Stimulated activated CD4-positive, alpha-beta T cell treated with anti-CD3 and anti-CD28 coated beads, TNF-alpha, amount 100 ng/mL, for 24 hours (primary cell): Measurements from ENCODE around the gene ACOD1.
"Not testable (repeated sequence)": the region's sequence is repeated elsewhere in the genome, so short reads cannot be mapped to it uniquely, and the experiment has no call there.

Source experiments
- DNase-seq, 3 experiments: peaks; one replicate each; pipeline ENCODE4 v3.0.0-alpha.2; 2020; ENCODE audit warnings: low read depth in 3 of 3

Gene ACOD1

GRCh38 chr13:76953968-76954367, 5.7 kb downstream of the ACOD1 start:
- DNase-seq, result no peak

GRCh38 chr13:76954538-76954937, 6.2 kb downstream of the ACOD1 start:
- no peak for DNase-seq

GRCh38 chr13:76955193-76955592, 6.9 kb downstream of the ACOD1 start:
- DNase-seq, result no peak

- no peak for DNase-seq
Measured at GRCh38 chr13:76955661-76956060, 7.3 kb downstream of the ACOD1 start.

DNA sequence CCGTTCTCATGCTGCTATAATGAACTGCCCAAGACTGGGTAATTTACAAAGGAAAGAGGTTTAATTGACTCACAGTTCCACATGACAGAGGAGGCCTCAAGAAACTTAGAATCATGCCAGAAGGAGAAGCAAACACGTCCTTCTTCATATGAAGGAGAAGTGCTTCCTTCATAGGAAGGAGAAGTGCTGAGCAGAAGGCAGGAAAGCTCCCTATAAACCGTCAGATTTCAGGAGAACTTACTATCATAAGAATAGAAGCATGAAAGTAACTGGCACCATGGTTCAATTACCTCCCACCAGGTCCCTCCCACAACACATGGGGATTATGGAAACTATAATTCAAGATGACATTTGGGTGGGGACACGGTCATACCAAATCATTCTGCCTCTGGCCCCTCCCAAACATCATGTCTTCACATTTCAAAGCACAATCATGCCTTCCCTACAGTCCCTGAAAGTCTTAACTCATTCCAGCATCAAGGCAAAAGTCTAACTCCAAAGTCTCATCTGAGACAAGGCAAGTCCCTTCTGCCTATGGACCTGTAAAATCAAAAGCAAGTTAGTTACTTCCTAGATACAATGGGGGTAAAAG, 10.6 kb downstream of the ACOD1 start:
- DNase-seq, result no peak

- DNase-seq, result not testable (repeated sequence)
Measured at GRCh38 chr13:76959734-76960133, 11.4 kb downstream of the ACOD1 start.

- DNase-seq, result no peak
Measured at GRCh38 chr13:76965759-76966421, 17.6 kb downstream of the ACOD1 start.

- no peak for DNase-seq
Measured at GRCh38 chr13:76967031-76967430, 18.7 kb downstream of the ACOD1 start.

DNA sequence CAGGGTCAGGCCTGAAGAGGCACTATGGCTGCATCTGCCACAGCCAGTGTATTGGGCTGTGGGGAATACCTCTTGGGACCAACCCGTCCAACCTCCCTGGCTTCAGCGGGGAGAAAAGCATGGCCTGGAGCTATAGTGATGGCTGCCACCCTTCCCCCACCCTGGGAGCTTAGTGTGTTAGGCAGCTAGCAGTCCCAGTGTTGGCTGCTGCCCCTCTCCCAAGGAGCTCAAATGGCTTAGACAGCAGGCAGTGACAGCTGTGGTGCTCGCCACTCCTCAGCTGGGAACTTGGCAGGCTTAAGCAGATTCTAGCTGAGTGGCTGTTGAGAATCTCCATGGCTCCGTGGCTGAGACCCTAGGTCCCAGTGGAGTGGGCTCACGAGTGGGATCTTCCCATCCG, 19.7 kb downstream of the ACOD1 start:
- DNase-seq, result no peak

- DNase-seq, result no peak
Measured at GRCh38 chr13:76969488-76970365, 21.4 kb downstream of the ACOD1 start.

- no peak for DNase-seq
Measured at GRCh38 chr13:76971215-76971614, 22.9 kb downstream of the ACOD1 start.

DNA sequence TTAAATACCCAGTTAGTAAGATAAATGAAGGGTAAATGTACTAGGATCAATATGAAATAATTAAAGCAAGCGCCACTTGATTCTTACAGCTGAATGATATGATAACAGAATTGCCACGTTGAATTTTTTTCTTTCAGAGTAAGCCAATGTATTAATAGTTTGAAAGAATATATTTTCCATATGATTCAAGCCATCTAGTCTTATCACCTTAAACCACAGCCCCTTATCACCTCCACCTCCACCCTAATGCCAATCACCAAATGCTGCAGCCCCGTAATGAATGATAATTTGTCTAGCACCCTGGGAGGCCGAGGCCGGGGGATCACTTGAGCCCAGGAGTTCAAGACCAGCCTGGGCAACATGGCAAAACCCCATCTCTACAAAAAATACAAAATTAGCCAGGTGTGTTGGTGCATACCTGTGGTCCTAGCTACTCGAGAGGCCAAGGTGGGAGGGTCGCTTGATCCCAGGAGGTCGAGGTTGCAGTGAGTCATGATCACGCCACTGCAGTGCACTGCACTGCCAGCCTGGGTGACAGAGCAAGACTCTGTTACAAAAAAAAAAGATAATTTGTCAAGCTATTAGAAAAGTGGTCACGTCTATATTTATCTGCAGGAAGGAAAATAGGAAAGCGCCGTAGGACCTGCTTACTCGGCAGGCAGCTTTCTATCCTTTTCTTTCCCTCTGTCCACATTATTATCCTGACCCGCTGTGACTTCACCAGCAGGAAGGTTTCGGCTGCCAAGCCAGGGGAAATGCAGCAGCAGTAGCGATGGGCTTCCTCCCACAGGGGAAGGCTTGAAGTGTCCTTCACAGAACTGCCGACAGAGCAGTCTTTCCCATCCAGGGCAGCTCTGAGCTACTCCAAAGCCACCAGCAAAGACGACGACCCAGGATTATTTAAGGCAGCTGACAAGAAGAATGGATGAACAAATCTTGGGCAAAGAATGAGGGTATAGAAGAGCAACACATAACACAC, 23.8 kb downstream of the ACOD1 start:
- DNase-seq, result no peak

DNA sequence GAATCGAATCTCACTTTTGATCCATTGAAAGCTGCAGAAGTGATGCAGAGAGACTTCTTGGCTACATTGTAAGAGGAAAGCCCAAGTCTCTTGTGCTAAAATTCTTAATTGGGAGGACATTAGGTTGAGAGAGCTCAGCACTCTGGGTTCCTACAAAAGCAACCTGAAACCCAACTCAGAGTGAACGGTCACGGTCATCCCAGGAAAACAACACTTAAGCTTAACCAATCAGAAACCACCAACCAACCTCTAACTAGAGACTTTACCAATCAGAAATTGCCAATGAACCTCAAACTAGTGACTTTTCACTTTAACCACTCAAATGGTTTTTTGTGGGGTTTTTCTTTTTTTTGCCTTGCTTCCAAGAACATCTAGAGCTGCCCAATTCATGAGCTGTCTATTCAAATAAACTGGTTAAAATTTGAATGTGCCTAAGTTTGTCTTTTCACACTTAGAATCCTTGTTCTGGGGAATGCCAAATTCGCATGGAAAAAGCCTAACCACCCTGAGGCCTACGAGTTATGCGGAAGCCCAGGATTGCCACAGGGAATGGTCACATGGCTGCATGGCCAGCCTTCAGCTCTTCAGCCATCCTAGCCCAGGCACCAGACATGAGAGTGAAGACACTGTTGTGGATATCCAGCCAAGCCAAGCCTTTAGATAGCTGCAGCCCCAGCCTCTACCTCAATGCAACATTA, 25.8 kb downstream of the ACOD1 start:
- no peak for DNase-seq

DNA sequence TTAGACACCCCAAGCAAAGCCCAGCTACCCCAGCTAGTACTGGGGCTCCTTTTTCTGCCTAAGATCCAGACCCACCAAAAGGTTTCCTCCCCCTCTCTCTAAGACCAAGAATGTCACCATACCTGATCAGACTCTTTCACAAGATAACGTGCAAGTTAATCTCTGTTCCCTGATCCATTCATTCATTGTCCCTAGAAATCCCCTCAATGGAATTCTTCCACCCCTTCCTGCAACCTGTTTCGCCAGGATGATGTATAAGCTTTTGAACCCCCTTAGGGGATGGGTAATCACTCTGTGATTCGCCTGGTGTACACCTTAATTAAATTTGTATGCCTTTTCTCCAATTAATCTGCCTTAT, 26.3 kb downstream of the ACOD1 start:
- no peak for DNase-seq

GRCh38 chr13:76975863-76976262, 27.6 kb downstream of the ACOD1 start:
- no peak for DNase-seq

- no peak for DNase-seq
Measured at GRCh38 chr13:76976490-76976889, 28.2 kb downstream of the ACOD1 start.

DNA sequence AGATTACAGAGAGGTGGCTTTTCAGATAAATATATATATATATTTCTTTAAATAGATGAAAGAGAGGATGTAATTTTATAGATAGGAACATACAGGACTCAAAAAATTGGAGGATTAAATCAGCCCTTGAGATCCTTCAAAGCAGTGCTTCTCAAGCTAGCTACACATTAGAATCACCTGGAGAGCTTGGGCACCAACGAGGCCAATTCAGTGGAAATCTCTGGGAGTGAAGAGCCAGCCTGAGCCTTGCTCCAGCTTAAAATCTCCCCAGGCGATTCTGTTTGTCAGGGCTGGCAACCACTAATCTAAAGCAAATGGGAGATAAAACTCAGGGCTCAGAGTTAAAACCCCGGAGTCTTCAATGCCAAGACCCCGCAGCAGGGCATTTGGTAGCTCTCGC, 28.6 kb downstream of the ACOD1 start:
- no peak for DNase-seq

GRCh38 chr13:76980075-76980718, 31.9 kb downstream of the ACOD1 start:
- DNase-seq, result peak; percentile 73 to 84 (median 73)

DNA sequence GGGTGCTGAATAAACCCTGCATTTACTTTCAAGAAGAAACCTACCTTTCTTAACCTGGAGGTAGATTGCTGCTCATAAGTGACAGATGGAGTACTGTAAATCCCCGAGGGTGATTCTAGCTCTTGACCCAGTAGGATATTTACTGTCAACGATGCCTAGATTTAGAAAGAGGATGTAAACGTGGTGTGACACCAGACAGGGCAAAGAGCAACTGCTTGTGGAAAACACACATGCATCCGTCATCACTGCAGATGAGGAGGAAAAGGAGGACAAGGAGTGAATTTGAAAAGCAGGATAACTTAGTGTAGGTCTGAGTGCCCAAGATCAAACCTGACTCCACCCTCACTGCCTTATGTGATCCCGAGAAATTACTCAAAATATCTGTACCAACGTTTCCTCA, 33.8 kb downstream of the ACOD1 start:
- no peak for DNase-seq

GRCh38 chr13:76983676-76984075, 35.4 kb downstream of the ACOD1 start:
- no peak for DNase-seq

DNA sequence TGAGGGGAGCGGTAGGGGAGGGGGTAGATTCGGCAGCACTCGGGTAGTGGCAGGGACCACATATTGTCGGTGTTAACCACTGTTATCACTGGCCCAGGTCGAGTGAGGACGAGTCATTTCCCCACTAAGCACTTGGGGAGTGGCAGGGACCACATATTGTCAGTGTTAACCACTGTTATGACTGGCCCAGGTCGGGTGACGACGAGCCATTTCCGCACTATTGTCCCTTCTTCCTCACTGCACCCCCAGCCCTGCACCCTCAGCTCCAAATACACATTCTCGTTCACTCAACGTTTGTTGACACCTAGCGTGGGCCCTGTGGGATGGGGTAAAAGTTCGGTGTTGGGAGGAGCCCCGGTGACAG, 43.1 kb downstream of the ACOD1 start:
- DNase-seq, result peak; percentile 28 to 67 (median 52)
